Endothelial cell of umbilical vein (primary cell): ENCODE measurements around the gene GFAP.

Experiments used
- CTCF ChIP-seq, 2 donors: IDR thresholded peaks; 1 replicate in 1 of 2; 2 replicates in 1 of 2; pipeline ENCODE4 v1.5.1; 2011; ENCODE audit warnings: low read length in 2 of 2, mild to moderate bottlenecking in 2 of 2, moderate library complexity in 2 of 2, control low read depth in 1 of 2, inconsistent platforms in 1 of 2, low read depth in 1 of 2; ENCODE audit not compliant: insufficient read depth in 1 of 2; ENCODE audit errors: extremely low read depth in 1 of 2
- EZH2 ChIP-seq: IDR thresholded peaks from 2 replicates; pipeline ENCODE4 v1.6.1; 2012; ENCODE audit warnings: borderline replicate concordance, low read depth, mild to moderate bottlenecking, moderate library complexity, low read length, inconsistent platforms; ENCODE audit not compliant: severe bottlenecking
- MYC ChIP-seq: IDR thresholded peaks from one replicate; pipeline ENCODE4 v1.6.1; 2011; ENCODE audit warnings: mild to moderate bottlenecking, low read depth, low read length
- POLR2A ChIP-seq: IDR thresholded peaks from 2 replicates; pipeline ENCODE4 v1.6.1; 2012; ENCODE audit warnings: low read depth, mild to moderate bottlenecking, control low read depth, low read length
- POLR2AphosphoS5 ChIP-seq: IDR thresholded peaks from 2 replicates; pipeline ENCODE4 v1.6.1; 2012; ENCODE audit warnings: low read depth, mild to moderate bottlenecking, control low read depth, low read length, moderate library complexity; ENCODE audit not compliant: insufficient read depth

- TF ChIP-seq POLR2A: no peak
- no peak for TF ChIP-seq POLR2AphosphoS5
- no peak for TF ChIP-seq CTCF (IDR thresholded peaks at IDR 0.05; ENCODE audit: extremely low read depth in 1 of 2, insufficient read depth in 1 of 2, low read depth in 1 of 2, low read length in 2 of 2)
- no peak for TF ChIP-seq EZH2
- TF ChIP-seq MYC: no peak
These were observed 23.1 kb downstream of the GFAP start for GRCh38 chr17:44892250-44892649.
